Raji (cell line): ENCODE measurements around the gene NCEH1.

Source experiments
- POLR2A ChIP-seq: IDR thresholded peaks from 2 replicates; pipeline ENCODE4 v1.6.1; 2011; ENCODE audit warnings: low read depth, low read length, control low read depth; ENCODE audit not compliant: insufficient read depth

NCEH1 gene

GRCh38 chr3:172641291-172641690 lies 69.6 kb downstream of the NCEH1 start:
- TF ChIP-seq POLR2A, result no peak

- no peak for TF ChIP-seq POLR2A
These were observed 70.1 kb downstream of the NCEH1 start for GRCh38 chr3:172640751-172641150.

- TF ChIP-seq POLR2A, result no peak
These were observed 75.3 kb downstream of the NCEH1 start for GRCh38 chr3:172635588-172635987.

- no peak for TF ChIP-seq POLR2A
These were observed 75.9 kb downstream of the NCEH1 start for GRCh38 chr3:172634948-172635347.

- TF ChIP-seq POLR2A, result no peak
These were observed 80.6 kb downstream of the NCEH1 start for GRCh38 chr3:172630316-172630715.

- TF ChIP-seq POLR2A, result no peak
These were observed 81.4 kb downstream of the NCEH1 start for GRCh38 chr3:172629470-172629869.

GRCh38 chr3:172627057-172627809 lies 83.6 kb downstream of the NCEH1 start:
- TF ChIP-seq POLR2A, result no peak

- no peak for TF ChIP-seq POLR2A
These were observed 84.7 kb downstream of the NCEH1 start for GRCh38 chr3:172626021-172626640.

- TF ChIP-seq POLR2A, result no peak
These were observed 85.5 kb downstream of the NCEH1 start for GRCh38 chr3:172625404-172625803.

GRCh38 chr3:172624999-172625398 lies 85.9 kb downstream of the NCEH1 start:
- no peak for TF ChIP-seq POLR2A

GRCh38 chr3:172622916-172623700 lies 87.8 kb downstream of the NCEH1 start:
- TF ChIP-seq POLR2A, result no peak

- no peak for TF ChIP-seq POLR2A
These were observed 88.7 kb downstream of the NCEH1 start for GRCh38 chr3:172622156-172622555.

- no peak for TF ChIP-seq POLR2A
These were observed 92.9 kb downstream of the NCEH1 start for GRCh38 chr3:172617976-172618375.

- no peak for TF ChIP-seq POLR2A
These were observed 93.7 kb downstream of the NCEH1 start for GRCh38 chr3:172617013-172617706.

GRCh38 chr3:172616031-172616461 lies 94.8 kb downstream of the NCEH1 start:
- no peak for TF ChIP-seq POLR2A
